Kidney (tissue), 14 donors: ENCODE results near the gene GARIN3. TPM values are rescaled to one million over a fixed set of nuclear protein-coding genes. Genes with fewer than 3 reads are reported as not detected.

Source experiments
- DNase-seq, 5 donors: peaks; one replicate each; pipeline ENCODE4 v3.0.0-alpha.2; 2013 to 2020
- FAIRE-seq: peaks from 2 replicates; lab custom pipeline; 2012; peaks lifted over from hg19 to GRCh38; lab: Jason Lieb, UNC
- H3K27ac ChIP-seq, 2 donors: one replicate each; pipeline ENCODE4 v1.7.0; 2013; ENCODE audit warnings: low read depth in 2 of 2, low read length in 2 of 2, inconsistent platforms in 1 of 2
- H3K27me3 ChIP-seq: one replicate; pipeline ENCODE4 v1.7.1; 2013; ENCODE audit warnings: low read length, inconsistent platforms; ENCODE audit not compliant: control insufficient read depth, insufficient read depth
- H3K36me3 ChIP-seq, 3 donors: one replicate each; pipeline versions ENCODE4 v1.7.0 to v1.7.1; 2013; ENCODE audit warnings: low read length in 3 of 3, control low read depth in 1 of 3, inconsistent platforms in 1 of 3; ENCODE audit not compliant: insufficient read depth in 3 of 3, control insufficient read depth in 2 of 3
- H3K4me1 ChIP-seq, 3 donors: one replicate each; pipeline versions ENCODE4 v1.7.0 to v1.7.1; 2013; ENCODE audit warnings: low read length in 3 of 3, inconsistent platforms in 1 of 3, low read depth in 1 of 3; ENCODE audit not compliant: control insufficient read depth in 2 of 3, insufficient read depth in 2 of 3
- H3K4me3 ChIP-seq, 3 donors: one replicate each; pipeline versions ENCODE4 v1.7.0 to v1.8.1; 2013; ENCODE audit warnings: low read length in 3 of 3, control low read depth in 1 of 3, inconsistent platforms in 1 of 3
- H3K9ac ChIP-seq, 3 donors: one replicate each; pipeline versions ENCODE4 v1.7.0 to v1.7.1; 2013; ENCODE audit warnings: low read length in 3 of 3, control low read depth in 1 of 3, inconsistent platforms in 1 of 3
- H3K9me3 ChIP-seq, 3 donors: one replicate each; pipeline versions ENCODE4 v1.7.0 to v1.7.1; 2013; ENCODE audit warnings: low read length in 3 of 3, control low read depth in 1 of 3, inconsistent platforms in 1 of 3; ENCODE audit not compliant: control insufficient read depth in 2 of 3, insufficient read depth in 1 of 3
- intact Hi-C: fragments of 100-400 bp; cut with DNase I; formaldehyde crosslinking; loops from one replicate; pipeline ENCODE4 v1.11.1; 2022
- polyA plus RNA-seq: library from polyadenylated mRNA; stranded (reverse); fragments of 350-450 nt; fragmentation: Illumina TruSeq; extraction: RNeasy Lipid Tissue Mini Kit (QIAGEN cat#74804); gene quantifications from one replicate; pipeline ENCODE4 v1.2.3, GENCODE V29; 2014; ENCODE audit warnings: low read depth, low replicate concordance; ENCODE audit not compliant: insufficient read depth
- total RNA-seq: library from RNA; stranded (reverse); fragmentation: NEBNext Ultra II Directional; extraction: Animal tissue kit (Norgen Biotek cat#: 25700); gene quantifications from one replicate; pipeline ENCODE4 v1.2.1, GENCODE V29; 2021
- TF ChIP-seq, protein P1 (sequence below): IDR thresholded peaks from 3 replicates; pipeline ENCODE4 v1.5.1; 2012; ENCODE audit warnings: mild to moderate bottlenecking, moderate library complexity, borderline replicate concordance; ENCODE audit not compliant: insufficient read depth; ENCODE audit errors: extremely low read depth
- donor health status: control.
- donor health status: control.
- donor health status: control.
- donor health status: control.
- donor health status: control.
- donor health status: DM: yes; HTN: yes; CAD: no.
- donor health status: Normal renal cell carcinoma (clear cell type).

The GARIN3 gene
- total and polyA plus RNA-seq, 2 donors from 2014 or later = not detected

GRCh38 chr5:157130925-157131324 is 35.1 kb downstream of the GARIN3 start:
- Histone ChIP-seq H3K27ac (no peak overlapping the region), H3K4me3 (no peak overlapping the region), H3K9ac (no peak overlapping the region), H3K9me3 (no peaks in the 10 kb centered on the region), H3K36me3 (no peaks in the 10 kb centered on the region), H3K27me3 (no peaks in the 10 kb centered on the region), H3K4me1 (peaks cover 0 to 3% (median 0%) of the 10 kb centered on the region in 3 donors)
- FAIRE-seq = no peak
- intact Hi-C loops = no loop called here
- no peak for DNase-seq
- TF ChIP-seq, protein P1, sequence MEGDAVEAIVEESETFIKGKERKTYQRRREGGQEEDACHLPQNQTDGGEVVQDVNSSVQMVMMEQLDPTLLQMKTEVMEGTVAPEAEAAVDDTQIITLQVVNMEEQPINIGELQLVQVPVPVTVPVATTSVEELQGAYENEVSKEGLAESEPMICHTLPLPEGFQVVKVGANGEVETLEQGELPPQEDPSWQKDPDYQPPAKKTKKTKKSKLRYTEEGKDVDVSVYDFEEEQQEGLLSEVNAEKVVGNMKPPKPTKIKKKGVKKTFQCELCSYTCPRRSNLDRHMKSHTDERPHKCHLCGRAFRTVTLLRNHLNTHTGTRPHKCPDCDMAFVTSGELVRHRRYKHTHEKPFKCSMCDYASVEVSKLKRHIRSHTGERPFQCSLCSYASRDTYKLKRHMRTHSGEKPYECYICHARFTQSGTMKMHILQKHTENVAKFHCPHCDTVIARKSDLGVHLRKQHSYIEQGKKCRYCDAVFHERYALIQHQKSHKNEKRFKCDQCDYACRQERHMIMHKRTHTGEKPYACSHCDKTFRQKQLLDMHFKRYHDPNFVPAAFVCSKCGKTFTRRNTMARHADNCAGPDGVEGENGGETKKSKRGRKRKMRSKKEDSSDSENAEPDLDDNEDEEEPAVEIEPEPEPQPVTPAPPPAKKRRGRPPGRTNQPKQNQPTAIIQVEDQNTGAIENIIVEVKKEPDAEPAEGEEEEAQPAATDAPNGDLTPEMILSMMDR = no peak

DNA sequence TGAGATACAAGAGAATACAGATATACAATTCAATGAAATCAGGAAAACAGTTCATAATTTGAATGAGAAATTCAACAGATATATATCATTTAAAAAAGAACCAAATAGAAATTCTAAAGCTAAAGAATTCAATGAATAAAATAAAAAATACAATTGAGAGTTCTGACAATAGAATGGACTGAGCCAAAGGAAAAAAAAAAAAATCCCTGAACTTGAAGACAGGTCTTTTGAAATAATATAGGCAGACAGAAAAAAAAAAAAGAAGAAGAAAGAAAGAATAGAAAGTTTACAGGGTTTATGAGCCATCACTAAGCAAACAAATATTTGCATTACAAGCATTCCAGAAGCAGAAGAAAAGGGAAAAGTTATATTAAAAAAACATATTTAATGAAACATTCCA is 44.4 kb downstream of the GARIN3 start:
- Histone ChIP-seq H3K4me1 (no peaks in the 10 kb centered on the region), H3K4me3 (no peak overlapping the region), H3K27me3 (no peaks in the 10 kb centered on the region), H3K27ac (no peak overlapping the region), H3K9me3 (peaks cover 0 to 3% (median 0%) of the 10 kb centered on the region in 3 donors), H3K36me3 (no peaks in the 10 kb centered on the region), H3K9ac (no peak overlapping the region)
- intact Hi-C loops = no loop called here
- no peak for DNase-seq
- peak; percentile 17 for FAIRE-seq
- TF ChIP-seq, protein P1 = no peak

- no peaks in the 10 kb centered on the region for H3K27me3 ChIP-seq
- no peak overlapping the region for H3K9ac ChIP-seq
- intact Hi-C loops = no loop called here
- H3K36me3 ChIP-seq = no peaks in the 10 kb centered on the region
- peaks cover 0 to 3% (median 0%) of the 10 kb centered on the region in 3 donors for H3K9me3 ChIP-seq
- no peaks in the 10 kb centered on the region for H3K4me1 ChIP-seq
- no peak overlapping the region for H3K27ac ChIP-seq
- DNase-seq (no peak), FAIRE-seq (no peak)
- no peak overlapping the region for H3K4me3 ChIP-seq
- TF ChIP-seq, protein P1 = no peak
These were observed 46.0 kb downstream of the GARIN3 start for GRCh38 chr5:157120102-157120501.

DNA sequence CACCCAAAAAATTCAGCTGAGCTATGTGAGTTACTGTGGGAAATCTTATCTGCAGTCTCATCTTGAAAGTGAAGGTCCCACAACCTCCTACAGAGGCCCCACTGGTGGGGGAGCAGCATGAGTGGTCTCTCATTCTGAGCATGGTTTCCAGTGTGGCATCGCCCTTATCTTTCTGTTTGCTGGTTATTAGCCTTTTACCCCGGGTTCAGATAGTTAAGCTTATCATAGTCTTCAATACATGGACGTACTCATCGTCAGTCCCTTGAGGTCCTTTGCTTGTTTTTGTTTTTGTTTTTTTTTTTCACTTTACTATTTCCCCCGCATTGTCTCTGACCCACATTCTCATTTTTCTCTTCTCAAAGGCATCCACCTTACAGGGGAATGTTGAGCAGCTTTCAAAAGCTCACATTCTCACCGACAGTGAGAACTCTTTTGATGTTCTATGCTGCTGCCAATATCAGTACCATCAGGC is 49.5 kb downstream of the GARIN3 start:
- H3K4me1 ChIP-seq = no peaks in the 10 kb centered on the region
- no peak overlapping the region for H3K27ac ChIP-seq
- peaks cover 0 to 3% (median 0%) of the 10 kb centered on the region in 3 donors for H3K9me3 ChIP-seq
- H3K36me3 ChIP-seq = no peaks in the 10 kb centered on the region
- no peak overlapping the region for H3K4me3 ChIP-seq
- DNase-seq (no peak), FAIRE-seq (no peak)
- intact Hi-C loops = no loop called here
- H3K9ac ChIP-seq = no peak overlapping the region
- TF ChIP-seq, protein P1 = no peak
- no peaks in the 10 kb centered on the region for H3K27me3 ChIP-seq
